GM10847 (cell line): ENCODE data around the gene DTL.

Source experiments
- POLR2A ChIP-seq: IDR thresholded peaks from 2 replicates; pipeline ENCODE4 v1.6.1; 2011; ENCODE audit not compliant: insufficient read length; ENCODE audit errors: extremely low read depth

DTL gene

DNA sequence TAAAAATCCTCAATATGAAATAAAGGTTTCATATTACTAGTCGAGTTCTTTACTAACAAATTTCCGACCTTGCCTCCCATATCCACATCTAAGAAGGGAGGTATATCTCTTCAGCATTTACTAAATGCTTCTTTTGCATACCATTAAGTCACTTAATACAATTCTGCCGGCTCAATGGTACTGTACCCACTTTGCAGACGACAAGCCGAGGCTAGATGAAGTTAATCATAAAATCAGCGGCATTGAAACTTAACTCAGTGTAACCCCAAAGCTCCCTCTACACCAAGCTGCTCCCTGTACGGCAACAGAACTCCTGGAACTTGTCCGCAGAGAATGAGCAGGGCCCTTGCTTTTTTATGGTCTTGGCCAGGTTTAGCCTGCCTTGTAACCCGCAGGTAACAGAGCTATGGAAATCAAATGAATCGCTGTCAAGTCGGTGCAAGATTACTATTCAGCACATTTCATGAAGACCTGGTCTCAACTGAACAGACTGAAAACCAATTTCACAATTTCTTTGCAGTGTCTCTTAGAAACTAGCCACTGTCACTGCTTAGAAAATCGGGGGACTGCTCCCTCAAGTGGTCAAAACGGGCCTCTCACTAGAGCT, 929 bp upstream of the DTL start:
- no peak for TF ChIP-seq POLR2A

DNA sequence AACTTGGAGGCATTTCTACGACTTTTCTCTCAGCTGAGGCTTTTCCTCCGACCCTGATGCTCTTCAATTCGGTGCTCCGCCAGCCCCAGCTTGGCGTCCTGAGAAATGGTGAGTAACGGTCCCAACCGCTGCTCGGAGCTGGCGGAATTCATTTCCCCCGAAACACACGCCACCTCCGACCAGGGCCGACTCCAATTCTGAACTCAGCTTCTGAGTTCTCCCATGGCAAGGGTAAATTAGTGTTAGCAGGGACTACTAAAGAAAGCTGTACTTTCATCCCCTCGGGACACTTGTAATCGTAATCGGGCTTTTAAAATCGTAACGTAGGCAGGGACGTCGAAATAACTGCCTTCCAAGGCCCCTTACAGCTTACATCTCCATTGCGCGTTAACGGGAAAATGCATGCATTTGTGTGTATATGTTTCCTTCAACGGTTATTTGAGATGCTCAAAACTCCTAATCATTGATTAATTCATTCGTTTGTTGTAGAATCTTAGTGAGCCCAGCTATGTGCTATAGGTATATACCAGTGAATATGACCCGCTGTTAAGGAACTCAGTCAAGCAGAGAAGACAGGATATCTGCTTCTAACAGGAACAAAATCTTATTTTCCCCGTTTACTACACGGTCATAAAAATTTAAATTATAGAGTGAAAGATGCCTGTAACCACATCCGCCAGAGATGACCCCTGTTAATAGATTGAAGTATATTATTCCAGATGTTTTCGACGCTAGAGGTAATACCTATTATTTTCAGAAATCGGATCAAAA, 472 bp downstream of the DTL start:
- no peak for TF ChIP-seq POLR2A

DNA sequence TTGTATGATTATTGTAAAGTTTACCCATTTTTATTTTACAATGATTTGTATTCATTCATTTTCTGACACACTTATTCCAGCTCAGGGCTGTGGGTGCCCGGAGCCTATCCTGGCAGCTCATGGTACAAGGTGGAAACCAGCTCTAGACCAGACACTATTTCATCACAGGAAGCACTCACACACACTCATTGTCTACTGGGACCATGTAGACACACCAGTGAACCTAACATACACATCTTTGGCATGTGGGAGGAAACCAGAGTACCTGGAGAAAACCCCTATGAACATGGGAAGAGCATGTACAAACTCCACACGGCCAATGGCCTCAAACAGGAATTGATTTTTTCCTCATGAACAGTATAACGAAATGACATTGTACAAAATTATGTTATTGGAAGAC, 2.4 kb downstream of the DTL start:
- no peak for TF ChIP-seq POLR2A

DNA sequence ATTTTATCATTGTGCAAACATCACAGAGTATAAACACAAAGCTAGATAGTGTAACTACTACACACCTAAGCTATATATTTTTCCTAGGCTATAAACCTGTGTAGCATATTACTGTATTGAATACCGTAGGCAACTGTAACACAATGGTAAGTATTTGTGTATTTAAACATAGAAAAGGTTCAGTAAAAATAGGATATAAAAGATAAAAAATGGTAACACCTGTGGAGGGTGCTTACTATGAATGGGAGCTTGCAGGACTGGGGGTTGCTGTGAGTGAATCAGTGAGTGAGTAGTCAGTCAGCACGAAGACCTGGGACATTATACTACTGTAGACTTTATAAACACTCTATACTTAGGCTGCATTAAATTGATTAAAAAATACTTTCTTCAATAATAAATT, 4.1 kb downstream of the DTL start:
- no peak for TF ChIP-seq POLR2A

DNA sequence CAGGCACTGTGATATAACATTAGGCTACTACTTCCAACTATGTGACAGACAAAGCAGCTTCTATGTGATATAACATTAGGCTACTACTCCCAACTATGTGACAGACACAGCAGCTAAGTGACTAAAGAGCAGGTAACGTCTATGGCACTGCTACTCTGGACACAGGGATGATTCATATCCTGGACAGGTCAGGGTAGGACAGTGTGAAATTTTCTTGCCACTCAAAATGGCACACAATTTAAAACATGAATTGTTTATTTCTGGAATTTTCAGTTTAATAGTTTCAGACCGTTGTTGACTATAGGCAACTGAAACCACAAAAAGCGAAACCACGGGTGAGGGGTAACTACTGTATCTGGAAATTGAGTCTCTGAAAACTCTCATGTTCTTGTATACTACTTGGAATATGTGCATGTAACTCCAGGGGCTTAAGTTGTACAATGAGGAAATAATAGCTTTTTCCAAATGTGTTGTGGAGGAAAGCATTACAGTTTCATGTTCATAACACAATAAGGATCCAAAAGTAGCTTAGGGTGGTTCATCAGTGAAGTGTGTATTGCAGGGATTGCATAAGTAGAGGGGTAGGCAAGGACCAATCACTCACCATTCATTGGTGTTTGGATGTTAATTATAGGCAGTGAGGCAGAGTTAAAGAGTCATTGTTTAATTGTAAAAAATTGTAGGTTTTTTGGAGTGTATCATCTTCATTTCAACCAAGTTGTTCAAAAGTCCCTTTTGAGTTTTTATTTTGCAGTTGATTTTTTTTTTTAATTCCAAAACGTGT, 5.3 kb downstream of the DTL start:
- no peak for TF ChIP-seq POLR2A

DNA sequence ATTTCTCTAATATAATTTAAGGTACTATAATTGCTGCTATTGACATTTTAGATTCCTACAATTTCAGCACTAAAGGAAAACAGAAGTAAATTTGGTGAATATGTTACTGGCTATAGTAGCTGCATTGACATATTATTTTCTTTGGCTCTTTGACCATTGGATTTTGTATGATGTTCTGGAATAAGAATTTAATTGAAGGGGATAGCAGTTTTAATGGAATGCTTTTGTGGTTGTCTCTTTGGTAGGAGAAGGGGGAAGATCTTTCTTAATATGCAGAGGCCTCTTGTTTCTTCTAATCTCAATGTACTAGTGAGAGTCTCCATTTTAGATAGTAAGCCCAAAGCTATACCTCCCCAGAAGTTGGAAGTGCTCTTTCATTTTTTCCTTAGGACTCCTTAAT, 6.9 kb downstream of the DTL start:
- no peak for TF ChIP-seq POLR2A

DNA sequence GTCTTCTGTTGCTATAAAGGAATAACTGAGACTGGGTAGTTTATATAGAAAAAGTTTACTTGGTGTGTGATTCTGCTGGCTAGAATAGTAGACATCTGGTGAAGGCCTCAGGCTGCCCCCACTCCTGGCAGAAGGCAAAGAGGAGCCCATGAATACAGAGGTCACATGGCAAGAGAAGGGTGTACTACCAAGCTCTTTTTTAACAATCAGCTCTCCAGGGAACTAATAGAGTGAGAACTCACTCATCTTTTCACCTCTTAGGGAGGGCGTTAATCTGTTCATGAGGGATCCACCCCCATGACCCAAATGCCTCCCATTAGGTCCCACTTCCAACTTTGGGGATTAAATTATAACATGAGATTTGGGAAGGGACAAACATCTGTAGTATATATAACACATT, 9.3 kb downstream of the DTL start:
- TF ChIP-seq POLR2A: no peak

DNA sequence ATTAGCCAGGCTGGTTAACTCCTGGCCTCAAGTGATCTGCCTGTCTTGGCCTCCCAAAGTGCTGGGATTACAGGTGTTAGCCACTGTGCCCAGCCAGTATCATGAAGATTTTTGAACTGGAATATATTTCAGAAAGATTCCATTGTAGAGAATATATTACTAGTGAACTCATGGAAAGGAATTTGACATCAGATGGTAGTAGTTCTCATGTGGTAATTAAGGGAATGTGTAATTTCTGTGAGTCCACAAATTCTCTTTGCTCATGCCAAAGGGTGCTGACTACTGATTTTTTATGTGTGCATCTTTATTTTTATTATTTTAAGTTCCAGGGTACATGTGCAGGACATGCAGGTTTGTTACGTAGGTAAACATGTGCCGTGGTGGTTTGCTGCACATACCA, 10.4 kb downstream of the DTL start:
- no peak for TF ChIP-seq POLR2A

DNA sequence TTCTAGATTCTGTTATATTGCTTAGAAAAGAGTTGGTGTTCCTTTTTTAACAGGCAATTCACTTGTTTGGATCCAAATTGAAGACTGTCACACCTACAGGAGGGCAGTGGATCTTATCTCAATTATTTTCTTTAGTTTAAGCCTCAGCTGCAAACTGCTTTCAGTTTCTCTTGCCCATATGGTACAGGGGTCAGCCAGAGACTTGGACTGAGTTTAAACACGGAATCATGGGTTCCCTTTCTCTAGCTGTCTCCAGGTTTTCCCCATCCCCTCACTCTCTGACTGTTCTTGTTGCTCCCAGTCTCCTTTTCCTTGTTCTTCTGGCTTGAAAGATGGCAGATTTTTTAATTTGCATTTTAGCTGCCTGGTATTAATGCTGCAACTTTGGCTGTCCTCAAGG, 18.4 kb downstream of the DTL start:
- no peak for TF ChIP-seq POLR2A

DNA sequence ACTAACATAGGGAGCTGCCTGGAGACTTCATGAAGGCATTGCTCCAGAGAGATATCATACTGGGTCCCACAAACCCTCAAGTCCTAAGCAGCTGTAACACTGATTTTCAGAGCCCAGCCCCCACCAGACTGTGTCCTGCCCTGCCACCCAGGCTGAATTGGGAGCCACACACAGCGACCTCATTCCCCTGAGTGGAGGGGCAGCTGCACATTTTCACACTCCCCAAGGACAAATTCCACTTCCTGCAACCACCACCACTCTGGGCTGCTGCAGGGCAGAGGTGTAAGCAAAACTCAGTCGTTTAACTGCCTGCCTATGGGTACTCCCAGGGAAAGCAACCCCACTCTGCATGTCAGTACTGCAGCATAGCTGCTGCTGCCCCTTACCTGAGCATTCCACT, 19.8 kb downstream of the DTL start:
- TF ChIP-seq POLR2A: no peak

DNA sequence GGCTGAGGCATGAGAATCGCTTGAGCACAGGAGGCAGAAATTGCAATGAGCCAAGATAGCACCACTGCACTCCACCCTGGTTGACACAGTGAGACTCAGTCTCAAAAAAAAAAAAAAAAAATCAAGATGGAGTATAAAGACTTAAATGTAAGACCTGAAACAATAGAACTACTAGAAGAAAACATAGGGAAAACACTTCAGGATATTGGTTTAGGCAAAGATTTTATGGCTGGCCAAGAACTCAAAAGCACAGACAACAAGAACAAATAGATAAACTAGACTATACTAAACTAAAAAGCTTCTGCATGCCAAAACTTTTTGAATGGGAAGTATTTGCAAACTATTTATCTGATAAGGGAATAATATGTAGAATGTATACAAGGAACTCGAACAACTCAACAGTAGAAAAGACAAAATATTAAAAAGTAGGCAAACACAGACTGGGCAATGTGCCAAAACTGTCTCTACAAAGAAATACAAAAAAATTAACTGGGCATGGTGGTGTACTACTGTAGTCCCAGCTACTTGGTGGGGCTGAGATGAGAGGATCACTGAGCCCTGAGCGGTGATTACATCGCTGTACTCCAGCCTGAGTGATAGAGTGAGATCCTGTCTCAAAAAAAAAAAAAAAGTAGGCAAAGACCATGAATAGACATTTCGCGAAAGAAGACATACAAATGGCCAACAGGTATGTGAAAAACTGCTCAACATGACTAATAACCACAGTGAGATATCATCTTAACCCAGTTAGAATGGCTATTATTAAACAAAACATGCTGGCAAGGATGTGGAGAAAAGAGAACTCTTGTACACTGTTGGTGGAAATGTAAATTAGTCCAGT, 25.3 kb downstream of the DTL start:
- TF ChIP-seq POLR2A: no peak

DNA sequence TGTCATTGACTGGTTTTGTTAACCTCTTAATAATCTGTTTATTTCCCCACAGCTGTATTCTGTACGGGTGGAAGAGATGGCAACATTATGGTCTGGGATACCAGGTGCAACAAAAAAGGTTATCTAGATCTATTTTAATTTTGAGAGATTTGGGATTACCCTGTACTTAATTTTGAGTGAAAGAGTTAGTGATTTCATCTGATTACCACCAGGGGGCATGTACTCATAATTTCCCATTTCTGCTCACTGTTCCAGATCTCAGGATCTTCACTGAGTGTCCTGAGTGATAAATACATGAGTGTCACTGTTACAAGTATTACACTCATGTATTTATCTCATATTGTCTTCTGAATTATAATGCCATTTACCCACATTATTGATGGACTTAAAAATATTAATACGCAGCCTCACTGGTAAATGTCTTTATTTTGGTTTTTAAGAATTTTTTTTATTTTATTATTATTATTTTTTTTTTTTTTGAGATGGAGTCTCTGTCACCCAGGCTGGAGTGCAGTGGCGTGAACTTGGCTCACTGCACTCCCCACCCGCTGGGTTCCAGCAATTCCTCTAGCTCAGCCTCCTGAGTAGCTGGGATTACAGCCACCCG, 27.4 kb downstream of the DTL start:
- no peak for TF ChIP-seq POLR2A

DNA sequence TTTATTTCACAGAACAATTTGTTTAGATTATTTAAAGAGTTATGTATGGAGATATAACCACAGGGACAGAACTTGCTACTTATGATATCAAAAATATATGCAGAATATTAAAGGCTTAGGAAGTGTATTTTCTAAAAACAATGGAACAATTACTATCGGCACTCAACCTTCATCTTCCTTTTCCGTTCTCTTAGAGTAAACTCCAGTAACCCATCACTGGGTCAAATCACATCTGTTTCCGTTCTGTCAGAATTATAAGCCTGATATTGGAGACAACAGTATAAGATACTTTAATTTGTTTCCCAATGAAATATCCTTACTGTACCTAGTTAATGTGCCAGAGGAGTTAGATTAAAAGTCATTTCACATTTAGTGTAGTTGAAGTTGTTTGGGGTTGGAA, 32.2 kb downstream of the DTL start:
- no peak for TF ChIP-seq POLR2A

DNA sequence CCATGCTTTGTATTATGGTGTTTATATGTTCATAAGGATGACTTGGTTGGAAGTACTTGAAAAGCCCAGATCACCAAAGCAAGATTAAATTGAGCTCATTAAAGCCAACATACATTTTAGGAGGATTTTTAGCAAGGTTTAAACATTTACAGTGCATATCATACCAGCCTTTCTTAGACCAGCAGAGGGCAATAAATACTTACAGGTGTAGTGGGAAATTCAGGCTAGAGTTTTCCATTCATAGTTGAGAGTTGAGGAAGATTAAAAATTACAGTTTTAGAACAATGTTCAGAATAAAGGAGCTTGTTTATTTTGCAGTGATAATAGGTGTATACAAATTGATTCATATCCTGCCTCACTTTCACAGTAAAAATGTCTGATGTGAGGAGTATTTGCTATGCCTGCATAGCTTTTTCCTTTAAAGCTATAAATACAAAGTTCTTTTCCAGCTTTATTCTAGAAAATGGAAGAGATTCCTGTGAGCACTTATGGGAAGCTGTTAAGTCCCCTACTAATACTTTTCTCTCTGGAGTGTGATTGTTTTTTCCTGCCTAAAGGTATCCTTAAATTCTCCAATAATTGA, 35.3 kb downstream of the DTL start:
- no peak for TF ChIP-seq POLR2A

DNA sequence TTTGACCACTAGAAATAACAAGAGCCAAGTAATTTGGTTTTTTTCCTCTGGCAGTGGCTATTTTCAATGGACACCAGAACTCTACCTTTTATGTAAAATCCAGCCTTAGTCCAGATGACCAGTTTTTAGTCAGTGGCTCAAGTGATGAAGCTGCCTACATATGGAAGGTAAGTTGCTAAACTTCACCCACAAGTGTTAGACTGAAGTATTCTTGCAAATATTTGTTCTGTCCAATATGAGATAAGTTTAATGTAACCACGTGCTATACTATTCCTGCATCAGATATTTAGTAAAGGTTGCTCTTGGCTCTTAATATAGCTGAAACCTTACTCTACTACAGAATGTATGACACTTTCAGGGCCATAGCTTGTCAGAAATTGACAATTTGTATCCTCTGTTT, 36.5 kb downstream of the DTL start:
- TF ChIP-seq POLR2A: no peak
